Caco-2 (cell line): ENCODE measurements around the gene KCNA4. TPM values are rescaled to one million over a fixed set of nuclear protein-coding genes. Genes with fewer than 3 reads are reported as not detected.

Experiments used
- BruUV-seq: library from RNA; stranded (reverse); fragments of 400-500 nt; replicated peaks from 2 replicates; lab custom pipeline; 2021; lab: Mats Ljungman, UMichigan
- CTCF ChIA-PET: fragments of 300-600 bp; sonication (Branson Sonifier 250); formaldehyde crosslinking; loops from one replicate; lab custom pipeline; 2022; ENCODE audit warnings: antibody characterized with exemption; lab: Charles Lee
- POLR2A ChIA-PET: fragments of 300-600 bp; sonication (Branson Sonifier 250); formaldehyde crosslinking; loops from one replicate; lab custom pipeline; 2022; ENCODE audit warnings: antibody characterized with exemption; lab: Charles Lee
- DNase-seq, 2 experiments: peaks; one replicate each; pipeline versions ENCODE4 v3.0.0 to v3.0.0-alpha.2; 2020 to 2022
- H3K27me3 ChIP-seq: replicated peaks from 2 replicates; pipeline ENCODE4 v1.6.0; 2011; ENCODE audit warnings: low read length; ENCODE audit not compliant: control insufficient read depth, insufficient read depth
- H3K36me3 ChIP-seq: 2 replicates; pipeline ENCODE4 v1.5.1; 2011; ENCODE audit warnings: low read length; ENCODE audit not compliant: control insufficient read depth, insufficient read depth
- H3K4me1 ChIP-seq: fragments of 250-450 bp; sonication (Bioruptor Pico); 2 replicates; pipeline ENCODE4 v1.5.1; 2020; ENCODE audit warnings: mild to moderate bottlenecking
- H3K4me3 ChIP-seq: 2 replicates; pipeline ENCODE4 v1.5.1; 2011; ENCODE audit warnings: low read depth, mild to moderate bottlenecking, control low read depth, low read length
- H3K9me3 ChIP-seq: fragments of 250-450 bp; sonication (Bioruptor Pico); 2 replicates; pipeline ENCODE4 v1.5.1; 2020; ENCODE audit warnings: mild to moderate bottlenecking, moderate library complexity
- H3K27ac Mint-ChIP-seq: one replicate; pipeline ENCODE4 v1.8.0; 2022; ENCODE audit warnings: mixed read lengths; ENCODE audit not compliant: unreplicated experiment
- H3K27me3 Mint-ChIP-seq: one replicate; pipeline ENCODE4 v1.8.0; 2022; ENCODE audit warnings: mixed read lengths; ENCODE audit not compliant: insufficient read depth, unreplicated experiment
- H3K36me3 Mint-ChIP-seq: one replicate; pipeline ENCODE4 v1.8.0; 2022; ENCODE audit warnings: mild to moderate bottlenecking, mixed read lengths; ENCODE audit not compliant: insufficient read depth, unreplicated experiment
- H3K4me1 Mint-ChIP-seq: one replicate; pipeline ENCODE4 v1.8.0; 2022; ENCODE audit warnings: low read depth, mixed read lengths; ENCODE audit not compliant: unreplicated experiment
- H3K4me3 Mint-ChIP-seq: one replicate; pipeline ENCODE4 v1.8.0; 2022; ENCODE audit warnings: mild to moderate bottlenecking, moderate library complexity, mixed read lengths; ENCODE audit not compliant: unreplicated experiment
- H3K9me3 Mint-ChIP-seq: one replicate; pipeline ENCODE4 v1.8.0; 2022; ENCODE audit warnings: mixed read lengths; ENCODE audit not compliant: unreplicated experiment
- intact Hi-C: fragments of 100-400 bp; cut with micrococcal nuclease; formaldehyde crosslinking; loops from one replicate; pipeline ENCODE4 v1.10.0; 2022; ENCODE audit not compliant: unreplicated experiment
- total RNA-seq: library from RNA; stranded (reverse); gene quantifications from 2 replicates; pipeline ENCODE4 v1.2.3, GENCODE V29; 2022
- TF ChIP-seq, protein P1 (sequence below), 2 experiments: fragments of 200-600 bp in 1 of 2; IDR thresholded peaks; 1 replicate in 1 of 2; 2 replicates in 1 of 2; pipeline versions ENCODE4 v1.5.1 to v1.8.0; 2011 to 2022; ENCODE audit warnings: antibody characterized with exemption in 1 of 2, control low read depth in 1 of 2, inconsistent platforms in 1 of 2, low read depth in 1 of 2, low read length in 1 of 2, mild to moderate bottlenecking in 1 of 2, moderate library complexity in 1 of 2; ENCODE audit not compliant: insufficient read depth in 1 of 2, severe bottlenecking in 1 of 2, unreplicated experiment in 1 of 2

KCNA4 gene
- total RNA-seq, 1 experiment from 2014 or later, result not detected

- no peaks in the 10 kb centered on the region for H3K9me3 ChIP-seq
- Mint-ChIP-seq H3K9me3 (no peaks in the 10 kb centered on the region), H3K36me3 (no peaks in the 10 kb centered on the region), H3K27me3 (peaks cover 4% of the 10 kb centered on the region), H3K27ac (no peak overlapping the region), H3K4me1 (no peaks in the 10 kb centered on the region), H3K4me3 (no peak overlapping the region)
- ChIA-PET POLR2A (no interaction called here), CTCF (no interaction called here)
- no TSS peak for BruUV-seq
- DNase-seq, result no peak
- H3K4me3 ChIP-seq, result no peak overlapping the region
- H3K4me1 ChIP-seq, result peaks cover 6% of the 10 kb centered on the region; the same call in 1 of the 2 replicates
- H3K27me3 ChIP-seq, result no peaks in the 10 kb centered on the region
- intact Hi-C loops, result no loop called here
- H3K36me3 ChIP-seq, result no peaks in the 10 kb centered on the region
- TF ChIP-seq, protein P1, sequence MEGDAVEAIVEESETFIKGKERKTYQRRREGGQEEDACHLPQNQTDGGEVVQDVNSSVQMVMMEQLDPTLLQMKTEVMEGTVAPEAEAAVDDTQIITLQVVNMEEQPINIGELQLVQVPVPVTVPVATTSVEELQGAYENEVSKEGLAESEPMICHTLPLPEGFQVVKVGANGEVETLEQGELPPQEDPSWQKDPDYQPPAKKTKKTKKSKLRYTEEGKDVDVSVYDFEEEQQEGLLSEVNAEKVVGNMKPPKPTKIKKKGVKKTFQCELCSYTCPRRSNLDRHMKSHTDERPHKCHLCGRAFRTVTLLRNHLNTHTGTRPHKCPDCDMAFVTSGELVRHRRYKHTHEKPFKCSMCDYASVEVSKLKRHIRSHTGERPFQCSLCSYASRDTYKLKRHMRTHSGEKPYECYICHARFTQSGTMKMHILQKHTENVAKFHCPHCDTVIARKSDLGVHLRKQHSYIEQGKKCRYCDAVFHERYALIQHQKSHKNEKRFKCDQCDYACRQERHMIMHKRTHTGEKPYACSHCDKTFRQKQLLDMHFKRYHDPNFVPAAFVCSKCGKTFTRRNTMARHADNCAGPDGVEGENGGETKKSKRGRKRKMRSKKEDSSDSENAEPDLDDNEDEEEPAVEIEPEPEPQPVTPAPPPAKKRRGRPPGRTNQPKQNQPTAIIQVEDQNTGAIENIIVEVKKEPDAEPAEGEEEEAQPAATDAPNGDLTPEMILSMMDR (IDR thresholded peaks at IDR 0.05; ENCODE audit: insufficient read depth in 1 of 2, low read depth in 1 of 2, low read length in 1 of 2, severe bottlenecking in 1 of 2, unreplicated experiment in 1 of 2), result no peak
Observed at GRCh38 chr11:30012346-30012745, 4.5 kb downstream of the KCNA4 start.

- TF ChIP-seq, protein P1 (IDR thresholded peaks at IDR 0.05; ENCODE audit: insufficient read depth in 1 of 2, low read depth in 1 of 2, low read length in 1 of 2, severe bottlenecking in 1 of 2, unreplicated experiment in 1 of 2), result no peak
- intact Hi-C loops, result no loop called here
- Histone ChIP-seq H3K4me3 (no peak overlapping the region), H3K36me3 (no peaks in the 10 kb centered on the region), H3K4me1 (peaks cover 6% of the 10 kb centered on the region; the same call in 1 of the 2 replicates), H3K9me3 (no peaks in the 10 kb centered on the region), H3K27me3 (no peaks in the 10 kb centered on the region)
- Mint-ChIP-seq H3K4me1 (no peaks in the 10 kb centered on the region), H3K9me3 (no peaks in the 10 kb centered on the region), H3K4me3 (no peak overlapping the region), H3K36me3 (no peaks in the 10 kb centered on the region), H3K27ac (no peak overlapping the region), H3K27me3 (peaks cover 2% of the 10 kb centered on the region)
- POLR2A ChIA-PET, result no interaction called here
- DNase-seq, result no peak
- no TSS peak for BruUV-seq
- CTCF ChIA-PET, result no interaction called here
Observed at GRCh38 chr11:30009060-30009459, 7.8 kb downstream of the KCNA4 start.

GRCh38 chr11:30006876-30007275 is 10.0 kb downstream of the KCNA4 start:
- POLR2A ChIA-PET, result no interaction called here
- BruUV-seq, result no TSS peak
- Mint-ChIP-seq H3K4me3 (no peak overlapping the region), H3K36me3 (no peaks in the 10 kb centered on the region), H3K9me3 (no peaks in the 10 kb centered on the region), H3K27ac (no peak overlapping the region), H3K4me1 (no peaks in the 10 kb centered on the region), H3K27me3 (peaks cover 2% of the 10 kb centered on the region)
- no peak for DNase-seq
- intact Hi-C loops, result no loop called here
- no peak overlapping the region for H3K4me3 ChIP-seq
- H3K27me3 ChIP-seq, result no peaks in the 10 kb centered on the region
- TF ChIP-seq, protein P1 (IDR thresholded peaks at IDR 0.05; ENCODE audit: insufficient read depth in 1 of 2, low read depth in 1 of 2, low read length in 1 of 2, severe bottlenecking in 1 of 2, unreplicated experiment in 1 of 2), result no peak
- CTCF ChIA-PET, result no interaction called here
- peaks cover 6% of the 10 kb centered on the region; the same call in 1 of the 2 replicates for H3K4me1 ChIP-seq
- H3K9me3 ChIP-seq, result no peaks in the 10 kb centered on the region
- no peaks in the 10 kb centered on the region for H3K36me3 ChIP-seq
